Measurements from ENCODE around the gene MEN1.

Gene MEN1

DNA sequence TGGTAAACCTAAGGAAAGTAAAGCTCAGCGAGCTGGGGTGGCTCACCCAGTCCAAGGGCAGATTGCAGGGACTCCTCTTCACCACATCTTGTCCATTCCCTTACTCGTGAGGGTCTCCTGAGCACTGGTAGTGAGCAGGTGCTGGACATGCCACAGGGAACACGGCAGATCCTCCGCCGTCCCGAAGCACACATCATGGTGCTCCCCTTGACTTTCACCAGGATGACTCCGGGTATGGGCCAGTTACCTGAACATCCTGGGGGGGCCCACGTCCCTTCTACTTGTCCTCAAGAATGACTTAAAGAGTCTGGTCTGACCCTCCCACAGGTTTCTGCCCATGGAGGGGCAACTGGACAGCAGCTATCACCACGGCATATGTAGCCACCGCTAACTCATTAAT is 24.0 kb downstream of the MEN1 start:
- H3K9ac ChIP-seq (ENCODE audit: low read length): peak overlapping the region; percentile 2
- H3K27me3 ChIP-seq (replicated peaks; ENCODE audit: control insufficient read depth, insufficient read depth, low read length): no peaks in the 10 kb centered on the region
- DNase-seq (ENCODE audit: low read depth): no peak
- H3K9me3 ChIP-seq (ENCODE audit: control insufficient read depth, low read length): no peaks in the 10 kb centered on the region
- no peak overlapping the region for H3K4me3 ChIP-seq (ENCODE audit: low read length)
- H3K36me3 ChIP-seq (ENCODE audit: control insufficient read depth, insufficient read depth, low read length, severe bottlenecking): no peaks in the 10 kb centered on the region
- H3K4me1 ChIP-seq (ENCODE audit: control insufficient read depth, insufficient read depth, low read length): peaks cover 4% of the 10 kb centered on the region

- no peak overlapping the region for H3K9ac ChIP-seq (ENCODE audit: low read length)
- no peak for DNase-seq (ENCODE audit: low read depth)
- no peaks in the 10 kb centered on the region for H3K36me3 ChIP-seq (ENCODE audit: control insufficient read depth, insufficient read depth, low read length, severe bottlenecking)
- H3K4me3 ChIP-seq (ENCODE audit: low read length): no peak overlapping the region
- H3K4me1 ChIP-seq (ENCODE audit: control insufficient read depth, insufficient read depth, low read length): peaks cover 4% of the 10 kb centered on the region
- no peaks in the 10 kb centered on the region for H3K27me3 ChIP-seq (replicated peaks; ENCODE audit: control insufficient read depth, insufficient read depth, low read length)
- no peaks in the 10 kb centered on the region for H3K9me3 ChIP-seq (ENCODE audit: control insufficient read depth, low read length)
Observed at GRCh38 chr11:64784813-64785581, 25.4 kb downstream of the MEN1 start.

DNA sequence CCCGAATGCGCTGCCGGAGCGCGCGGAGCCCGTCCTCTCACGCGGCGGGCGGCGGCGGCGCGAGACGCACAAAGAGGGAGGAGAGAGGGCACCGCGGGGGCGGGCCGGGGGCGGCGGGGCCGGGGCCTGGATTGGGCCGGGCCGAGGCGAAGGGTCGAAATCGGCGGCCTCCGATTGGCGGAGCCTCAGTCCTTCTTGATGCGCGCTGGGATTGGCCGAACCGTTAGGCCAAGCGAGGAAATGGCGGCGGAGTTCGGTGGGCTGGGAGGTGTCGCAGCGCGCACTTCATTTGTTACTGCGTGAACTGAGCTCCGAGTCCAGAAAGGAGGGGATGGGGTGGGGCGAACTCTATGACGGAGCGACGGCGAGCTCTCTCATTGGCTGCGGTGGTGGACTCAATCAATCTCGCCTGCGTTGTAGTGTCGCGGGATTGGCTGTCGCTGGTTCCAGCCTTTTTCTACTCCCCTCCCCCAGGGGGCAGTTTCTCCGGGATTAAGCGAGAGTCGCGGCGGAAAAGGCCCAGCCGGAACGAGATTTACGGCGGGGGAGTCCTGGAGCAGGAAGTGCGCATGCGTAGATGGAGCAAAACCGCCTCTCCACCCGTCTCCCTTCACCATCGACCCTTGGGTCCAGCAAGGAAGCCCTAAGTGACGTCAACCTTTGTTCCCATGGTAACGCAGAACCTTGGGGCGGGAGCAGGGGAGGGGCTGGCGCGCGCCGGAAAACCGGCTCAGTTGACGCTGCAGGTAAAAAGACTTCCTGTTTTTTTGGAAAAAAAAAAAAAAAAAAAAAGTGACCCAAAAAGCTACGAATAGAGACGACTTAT is 31.7 kb downstream of the MEN1 start, which contains the start of gene SF1:
Gene SF1 (minus strand): TSS at position 70 of the 826 bp plus-strand sequence. CDS start 150 bp downstream, outside the sequence.
- Histone ChIP-seq H3K4me3 (ENCODE audit: low read length) (peak within 1 kb of the TSS; percentile 84), H3K9me3 (ENCODE audit: control insufficient read depth, low read length) (no peaks in the 10 kb centered on the region), H3K27me3 (replicated peaks; ENCODE audit: control insufficient read depth, insufficient read depth, low read length) (no peaks in the 10 kb centered on the region), H3K4me1 (ENCODE audit: control insufficient read depth, insufficient read depth, low read length) (peaks cover 19% of the 10 kb centered on the region), H3K36me3 (ENCODE audit: control insufficient read depth, insufficient read depth, low read length, severe bottlenecking) (peaks cover 30% of the 10 kb centered on the region), H3K9ac (ENCODE audit: low read length) (peak within 1 kb of the TSS; percentile 89)
- DNase-seq (ENCODE audit: low read depth): peak; percentile 100

DNA sequence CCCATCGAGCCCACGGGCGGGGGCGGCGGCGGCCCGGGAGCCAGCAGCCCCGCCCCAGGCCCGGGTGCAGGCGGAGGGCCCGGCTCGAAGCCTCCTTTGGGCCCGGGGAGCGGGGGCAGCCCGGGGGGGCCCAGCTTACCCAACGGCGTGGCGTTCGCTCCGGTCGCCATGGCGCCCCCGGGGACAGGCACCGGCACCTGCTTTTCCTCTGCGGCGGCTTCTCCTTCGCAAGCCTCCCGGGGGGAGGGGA is 32.2 kb downstream of the MEN1 start:
- Histone ChIP-seq H3K36me3 (ENCODE audit: control insufficient read depth, insufficient read depth, low read length, severe bottlenecking) (peaks cover 36% of the 10 kb centered on the region), H3K9ac (ENCODE audit: low read length) (peak overlapping the region; percentile 89), H3K4me1 (ENCODE audit: control insufficient read depth, insufficient read depth, low read length) (peaks cover 19% of the 10 kb centered on the region), H3K27me3 (replicated peaks; ENCODE audit: control insufficient read depth, insufficient read depth, low read length) (no peaks in the 10 kb centered on the region), H3K9me3 (ENCODE audit: control insufficient read depth, low read length) (no peaks in the 10 kb centered on the region), H3K4me3 (ENCODE audit: low read length) (peak overlapping the region; percentile 84)
- DNase-seq (ENCODE audit: low read depth): no peak

GRCh38 chr11:64777449-64778222 is 32.7 kb downstream of the MEN1 start:
- H3K4me3 ChIP-seq (ENCODE audit: low read length): peak overlapping the region; percentile 84
- no peaks in the 10 kb centered on the region for H3K27me3 ChIP-seq (replicated peaks; ENCODE audit: control insufficient read depth, insufficient read depth, low read length)
- H3K4me1 ChIP-seq (ENCODE audit: control insufficient read depth, insufficient read depth, low read length): peaks cover 22% of the 10 kb centered on the region
- peak; percentile 96 for DNase-seq (ENCODE audit: low read depth)
- no peaks in the 10 kb centered on the region for H3K9me3 ChIP-seq (ENCODE audit: control insufficient read depth, low read length)
- peak overlapping the region; percentile 89 for H3K9ac ChIP-seq (ENCODE audit: low read length)
- peaks cover 41% of the 10 kb centered on the region for H3K36me3 ChIP-seq (ENCODE audit: control insufficient read depth, insufficient read depth, low read length, severe bottlenecking)

DNA sequence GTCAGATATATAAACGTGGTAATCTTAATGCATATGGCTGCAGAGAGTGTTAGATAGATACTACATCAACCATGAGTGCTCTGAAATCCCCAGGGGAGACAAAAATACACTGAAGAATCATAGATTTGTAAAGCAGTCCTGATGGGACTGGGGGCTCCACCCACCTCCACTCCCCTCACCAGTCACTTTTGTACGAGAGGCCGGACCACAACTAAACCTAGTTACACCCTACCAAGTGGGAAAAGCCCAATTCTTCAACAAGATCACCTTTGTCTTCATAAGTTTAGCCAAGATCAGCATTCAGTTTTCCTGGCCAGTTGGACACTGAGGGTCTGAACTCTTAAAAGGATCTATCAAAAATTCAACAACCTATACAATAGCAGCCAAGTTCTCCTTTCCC is 33.5 kb downstream of the MEN1 start:
- DNase-seq (ENCODE audit: low read depth): no peak

DNA sequence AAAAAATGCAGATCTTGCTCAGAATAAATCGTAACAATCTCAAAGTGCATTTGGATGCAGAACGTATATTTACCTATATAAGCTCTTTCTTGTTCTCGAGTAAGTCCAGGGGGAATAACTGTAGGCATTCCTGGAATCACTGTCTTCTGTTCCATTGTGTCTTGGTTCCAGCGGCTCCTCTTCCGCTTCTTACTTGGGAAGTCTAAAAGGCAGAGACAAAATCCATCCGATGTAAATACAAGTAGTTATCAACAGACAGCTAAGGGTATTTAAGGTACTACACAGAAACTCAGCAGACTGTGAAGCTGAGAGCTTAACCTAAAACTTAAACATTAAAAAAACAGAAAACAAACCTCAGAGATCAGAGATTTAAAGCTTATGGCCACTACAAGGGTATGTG is 33.9 kb downstream of the MEN1 start:
- Histone ChIP-seq H3K9me3 (ENCODE audit: control insufficient read depth, low read length) (no peaks in the 10 kb centered on the region), H3K9ac (ENCODE audit: low read length) (peak overlapping the region; percentile 81), H3K36me3 (ENCODE audit: control insufficient read depth, insufficient read depth, low read length, severe bottlenecking) (peaks cover 53% of the 10 kb centered on the region), H3K27me3 (replicated peaks; ENCODE audit: control insufficient read depth, insufficient read depth, low read length) (no peaks in the 10 kb centered on the region), H3K4me3 (ENCODE audit: low read length) (peak overlapping the region; percentile 84), H3K4me1 (ENCODE audit: control insufficient read depth, insufficient read depth, low read length) (peaks cover 24% of the 10 kb centered on the region)
- no peak for DNase-seq (ENCODE audit: low read depth)

More for the DNA sequence above, 33.5 kb downstream of the MEN1 start:
- Histone ChIP-seq H3K9me3 (ENCODE audit: control insufficient read depth, low read length) (no peaks in the 10 kb centered on the region), H3K4me3 (ENCODE audit: low read length) (peak overlapping the region; percentile 84), H3K36me3 (ENCODE audit: control insufficient read depth, insufficient read depth, low read length, severe bottlenecking) (peaks cover 48% of the 10 kb centered on the region), H3K27me3 (replicated peaks; ENCODE audit: control insufficient read depth, insufficient read depth, low read length) (no peaks in the 10 kb centered on the region), H3K4me1 (ENCODE audit: control insufficient read depth, insufficient read depth, low read length) (peaks cover 24% of the 10 kb centered on the region), H3K9ac (ENCODE audit: low read length) (peak overlapping the region; percentile 81)

- Histone ChIP-seq H3K9me3 (ENCODE audit: control insufficient read depth, low read length) (no peaks in the 10 kb centered on the region), H3K4me3 (ENCODE audit: low read length) (no peak overlapping the region), H3K4me1 (ENCODE audit: control insufficient read depth, insufficient read depth, low read length) (peaks cover 18% of the 10 kb centered on the region), H3K9ac (ENCODE audit: low read length) (no peak overlapping the region), H3K36me3 (ENCODE audit: control insufficient read depth, insufficient read depth, low read length, severe bottlenecking) (peaks cover 76% of the 10 kb centered on the region), H3K27me3 (replicated peaks; ENCODE audit: control insufficient read depth, insufficient read depth, low read length) (no peaks in the 10 kb centered on the region)
- no peak for DNase-seq (ENCODE audit: low read depth)
Observed at GRCh38 chr11:64774144-64774543, 36.2 kb downstream of the MEN1 start.

DNA sequence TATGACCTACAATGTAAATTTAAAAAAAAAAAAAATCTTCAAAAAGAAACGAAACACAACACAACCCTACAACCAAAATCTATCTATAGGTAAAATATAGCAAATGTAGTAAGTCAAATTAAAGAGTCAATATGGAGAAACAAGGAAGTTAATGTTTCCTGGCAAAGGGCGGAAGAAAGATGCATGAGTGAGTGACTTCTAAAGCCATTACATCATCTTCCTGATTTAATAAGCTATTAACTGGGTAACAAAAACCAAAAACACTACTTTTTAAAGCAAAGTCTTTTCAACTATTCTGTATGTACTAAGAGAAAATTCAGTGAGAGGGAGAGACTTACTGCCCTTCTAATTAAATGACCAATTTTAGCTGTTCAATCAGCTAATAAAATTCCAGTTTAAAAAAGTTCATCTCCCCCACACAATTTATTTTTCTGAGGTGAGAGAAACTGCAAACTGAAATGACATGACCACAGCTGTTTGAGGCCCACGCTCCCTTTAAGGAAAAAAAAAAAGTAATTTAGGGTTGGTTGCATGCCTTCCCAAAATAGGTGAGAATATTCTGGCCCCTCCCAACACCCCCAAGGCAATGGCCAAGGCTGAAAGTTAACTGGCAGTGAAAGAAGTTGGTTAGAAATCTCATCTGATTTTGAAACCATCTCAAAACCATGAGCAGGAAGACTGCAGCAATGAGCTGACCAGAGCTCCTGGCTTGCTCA is 37.9 kb downstream of the MEN1 start:
- no peaks in the 10 kb centered on the region for H3K27me3 ChIP-seq (replicated peaks; ENCODE audit: control insufficient read depth, insufficient read depth, low read length)
- peaks cover 18% of the 10 kb centered on the region for H3K4me1 ChIP-seq (ENCODE audit: control insufficient read depth, insufficient read depth, low read length)
- H3K4me3 ChIP-seq (ENCODE audit: low read length): no peak overlapping the region
- peak overlapping the region; percentile 16 for H3K9ac ChIP-seq (ENCODE audit: low read length)
- H3K9me3 ChIP-seq (ENCODE audit: control insufficient read depth, low read length): no peaks in the 10 kb centered on the region
- peaks cover 92% of the 10 kb centered on the region for H3K36me3 ChIP-seq (ENCODE audit: control insufficient read depth, insufficient read depth, low read length, severe bottlenecking)
- DNase-seq (ENCODE audit: low read depth): no peak

DNA sequence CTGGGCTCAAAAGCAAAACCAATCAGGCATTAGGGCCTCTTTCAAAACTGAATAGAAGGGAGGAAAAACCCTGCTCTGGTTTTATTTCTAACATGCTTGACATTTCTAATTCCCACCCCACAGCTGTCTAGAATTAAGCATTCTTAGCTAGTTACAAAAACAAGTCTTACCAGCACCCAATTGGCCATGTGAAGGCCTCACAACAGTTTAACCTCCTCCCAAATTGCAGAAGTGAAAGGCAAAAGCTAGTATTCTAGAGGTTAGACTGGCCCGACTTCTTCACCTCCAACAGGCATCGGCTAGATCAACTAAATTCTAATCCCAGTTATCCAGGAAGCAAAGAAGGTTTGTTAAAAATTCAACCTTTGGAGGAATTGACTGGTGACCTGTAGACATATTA is 38.5 kb downstream of the MEN1 start:
- H3K9ac ChIP-seq (ENCODE audit: low read length): peak overlapping the region; percentile 16
- H3K36me3 ChIP-seq (ENCODE audit: control insufficient read depth, insufficient read depth, low read length, severe bottlenecking): peaks cover 98% of the 10 kb centered on the region
- peaks cover 15% of the 10 kb centered on the region for H3K4me1 ChIP-seq (ENCODE audit: control insufficient read depth, insufficient read depth, low read length)
- H3K9me3 ChIP-seq (ENCODE audit: control insufficient read depth, low read length): no peaks in the 10 kb centered on the region
- no peak for DNase-seq (ENCODE audit: low read depth)
- H3K4me3 ChIP-seq (ENCODE audit: low read length): no peak overlapping the region
- H3K27me3 ChIP-seq (replicated peaks; ENCODE audit: control insufficient read depth, insufficient read depth, low read length): no peaks in the 10 kb centered on the region
